ENCODE results near the gene ALKBH7. TPM values are rescaled to one million over a fixed set of nuclear protein-coding genes. Genes with fewer than 3 reads are reported as not detected.

Gene ALKBH7
- polyA plus RNA-seq, 3 donors = 20.9 to 109 (median 86.0) TPM

DNA sequence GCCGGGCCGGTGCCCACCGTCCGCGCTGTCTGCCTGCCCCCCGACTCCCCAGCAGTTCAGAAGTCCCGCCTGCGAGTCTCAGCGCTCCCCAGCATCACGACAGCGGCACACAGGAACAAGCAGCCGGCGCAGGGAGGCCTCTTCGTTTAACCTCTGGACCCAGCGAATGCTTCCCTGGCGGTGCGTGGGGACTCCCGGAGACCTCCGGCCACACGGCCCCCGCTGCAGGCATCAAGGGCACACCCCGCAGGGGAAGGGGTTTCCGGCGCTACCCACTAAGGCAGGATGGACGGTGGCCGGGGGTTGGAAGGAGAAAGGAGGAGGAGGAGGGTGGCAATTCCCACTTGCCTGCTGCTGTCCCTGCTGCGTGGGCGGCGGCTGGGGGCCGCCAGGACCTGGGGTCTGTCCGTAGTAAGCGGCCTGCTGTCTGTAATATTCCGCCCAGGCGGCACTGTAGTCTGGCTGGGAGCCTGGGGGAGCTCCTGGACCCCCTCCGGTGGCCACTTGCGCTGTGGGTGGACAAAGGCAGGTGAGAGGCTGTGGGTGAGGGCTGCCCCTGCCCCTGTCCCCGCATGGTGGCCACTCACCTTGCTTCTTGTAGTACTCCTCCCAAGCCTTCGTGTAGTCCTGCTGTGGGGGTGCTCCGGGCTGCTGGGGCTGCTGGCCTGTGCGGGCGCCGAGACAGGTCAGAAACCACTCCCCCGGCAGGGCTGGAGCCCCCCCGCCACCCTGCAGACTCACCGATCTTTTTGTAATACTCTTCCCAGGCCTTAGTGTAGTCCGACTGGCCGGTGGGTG, 42.4 kb downstream of the ALKBH7 start:
- Histone ChIP-seq H3K79me2 (ENCODE audit: insufficient read depth, low read length) (peaks cover 18% of the 10 kb centered on the region), H3K9ac (ENCODE audit: insufficient read depth, low read length, poor library complexity, severe bottlenecking) (no peak overlapping the region), H3K4me3 (replicated peaks in 1 of 3; ENCODE audit: low read depth in 2 of 3, low read length in 3 of 3) (no peak overlapping the region), H3K9me3 (replicated peaks in 1 of 2; ENCODE audit: control insufficient read depth in 1 of 2, insufficient read depth in 1 of 2, low read length in 2 of 2) (no peaks in the 10 kb centered on the region), H3K4me2 (replicated peaks; ENCODE audit: extremely low read depth, low read length, poor library complexity, severe bottlenecking) (no peak overlapping the region), H4K20me1 (ENCODE audit: insufficient read depth, low read length) (peaks cover 23% of the 10 kb centered on the region), H3K4me1 (ENCODE audit: control insufficient read depth in 1 of 2, insufficient read depth in 2 of 2, low read length in 2 of 2) (no peaks in the 10 kb centered on the region), H3K36me3 (replicated peaks in 1 of 2; ENCODE audit: control insufficient read depth in 1 of 2, insufficient read depth in 2 of 2, low read length in 2 of 2) (peaks cover 62 to 65% of the 10 kb centered on the region in 2 donors), H3K27me3 (ENCODE audit: control insufficient read depth in 2 of 2, insufficient read depth in 2 of 2, low read length in 2 of 2) (no peaks in the 10 kb centered on the region), H2AFZ (ENCODE audit: insufficient read depth, low read depth, low read length, poor library complexity, severe bottlenecking) (no peak overlapping the region), H3K27ac (ENCODE audit: low read depth in 1 of 2, low read length in 2 of 2) (no peak overlapping the region)
- DNase-seq = no peak
- TF ChIP-seq, protein P1, sequence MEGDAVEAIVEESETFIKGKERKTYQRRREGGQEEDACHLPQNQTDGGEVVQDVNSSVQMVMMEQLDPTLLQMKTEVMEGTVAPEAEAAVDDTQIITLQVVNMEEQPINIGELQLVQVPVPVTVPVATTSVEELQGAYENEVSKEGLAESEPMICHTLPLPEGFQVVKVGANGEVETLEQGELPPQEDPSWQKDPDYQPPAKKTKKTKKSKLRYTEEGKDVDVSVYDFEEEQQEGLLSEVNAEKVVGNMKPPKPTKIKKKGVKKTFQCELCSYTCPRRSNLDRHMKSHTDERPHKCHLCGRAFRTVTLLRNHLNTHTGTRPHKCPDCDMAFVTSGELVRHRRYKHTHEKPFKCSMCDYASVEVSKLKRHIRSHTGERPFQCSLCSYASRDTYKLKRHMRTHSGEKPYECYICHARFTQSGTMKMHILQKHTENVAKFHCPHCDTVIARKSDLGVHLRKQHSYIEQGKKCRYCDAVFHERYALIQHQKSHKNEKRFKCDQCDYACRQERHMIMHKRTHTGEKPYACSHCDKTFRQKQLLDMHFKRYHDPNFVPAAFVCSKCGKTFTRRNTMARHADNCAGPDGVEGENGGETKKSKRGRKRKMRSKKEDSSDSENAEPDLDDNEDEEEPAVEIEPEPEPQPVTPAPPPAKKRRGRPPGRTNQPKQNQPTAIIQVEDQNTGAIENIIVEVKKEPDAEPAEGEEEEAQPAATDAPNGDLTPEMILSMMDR (IDR thresholded peaks at IDR 0.05) = no peak
- WGBS (ENCODE audit: insufficient coverage) = 97% methylated on average over 41 of the region's 47 CpGs
- Mint-ChIP-seq H3K4me1 (no peaks in the 10 kb centered on the region), H3K36me3 (peaks cover 61 to 70% of the 10 kb centered on the region in 2 donors), H3K9me3 (peaks cover 0 to 3% (median 0%) of the 10 kb centered on the region in 7 donors), H3K27ac (no peak overlapping the region), H3K27me3 (ENCODE audit: low read depth in 3 of 3) (peaks cover 0 to 2% (median 1%) of the 10 kb centered on the region in 3 donors), H3K4me3 (no peak overlapping the region)
- intact Hi-C loops (cut with micrococcal nuclease) = no loop called here

DNA sequence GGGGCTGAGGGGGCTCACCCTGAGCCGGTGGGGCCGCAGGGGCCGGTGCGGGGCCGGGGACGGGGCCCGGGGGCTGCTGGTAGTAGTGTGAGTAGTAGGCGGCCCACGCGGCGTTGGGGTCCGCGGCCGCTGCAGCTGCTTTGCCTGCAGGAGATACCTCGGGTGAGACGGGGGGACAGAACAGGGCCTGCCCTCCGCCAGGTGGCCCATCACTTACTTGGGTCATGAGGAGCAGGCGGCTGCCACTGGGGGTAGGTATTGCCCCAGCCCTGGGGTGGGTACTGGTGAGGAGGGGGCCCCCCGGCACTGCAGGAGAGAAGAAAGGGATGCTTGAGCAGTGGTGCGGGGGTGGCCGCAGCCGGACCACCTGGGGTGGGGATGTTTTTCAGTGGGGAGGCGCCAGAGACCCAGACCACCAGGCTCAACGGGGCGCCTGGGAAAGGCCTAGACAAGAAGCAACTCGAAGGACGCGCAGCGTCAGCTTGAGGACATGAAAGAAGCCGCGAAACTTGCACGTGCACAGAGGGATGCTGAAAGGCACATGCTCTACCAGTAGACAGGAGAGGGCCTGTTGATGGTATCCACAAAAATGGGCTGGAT, 43.1 kb downstream of the ALKBH7 start:
- H3K9me3 Mint-ChIP-seq = peaks cover 0 to 3% (median 0%) of the 10 kb centered on the region in 7 donors
- DNase-seq = no peak
- H3K27ac ChIP-seq (ENCODE audit: low read depth in 1 of 2, low read length in 2 of 2) = no peak overlapping the region
- no peaks in the 10 kb centered on the region for H3K27me3 ChIP-seq (ENCODE audit: control insufficient read depth in 2 of 2, insufficient read depth in 2 of 2, low read length in 2 of 2)
- peaks cover 0 to 2% (median 1%) of the 10 kb centered on the region in 3 donors for H3K27me3 Mint-ChIP-seq (ENCODE audit: low read depth in 3 of 3)
- no peak overlapping the region for H3K4me3 ChIP-seq (replicated peaks in 1 of 3; ENCODE audit: low read depth in 2 of 3, low read length in 3 of 3)
- no peak overlapping the region for H3K9ac ChIP-seq (ENCODE audit: insufficient read depth, low read length, poor library complexity, severe bottlenecking)
- 97% methylated on average over 32 of the region's 32 CpGs for WGBS (ENCODE audit: insufficient coverage)
- H4K20me1 ChIP-seq (ENCODE audit: insufficient read depth, low read length) = peaks cover 30% of the 10 kb centered on the region
- peaks cover 69 to 72% of the 10 kb centered on the region in 2 donors for H3K36me3 ChIP-seq (replicated peaks in 1 of 2; ENCODE audit: control insufficient read depth in 1 of 2, insufficient read depth in 2 of 2, low read length in 2 of 2)
- no peaks in the 10 kb centered on the region for H3K9me3 ChIP-seq (replicated peaks in 1 of 2; ENCODE audit: control insufficient read depth in 1 of 2, insufficient read depth in 1 of 2, low read length in 2 of 2)
- H3K36me3 Mint-ChIP-seq = peaks cover 68 to 77% of the 10 kb centered on the region in 2 donors
- no peak overlapping the region for H3K4me2 ChIP-seq (replicated peaks; ENCODE audit: extremely low read depth, low read length, poor library complexity, severe bottlenecking)
- intact Hi-C loops (cut with micrococcal nuclease) = no loop called here
- no peak overlapping the region for H2AFZ ChIP-seq (ENCODE audit: insufficient read depth, low read depth, low read length, poor library complexity, severe bottlenecking)
- TF ChIP-seq, protein P1 (IDR thresholded peaks at IDR 0.05) = no peak
- H3K4me1 Mint-ChIP-seq = no peaks in the 10 kb centered on the region
- H3K27ac Mint-ChIP-seq = no peak overlapping the region
- H3K4me1 ChIP-seq (ENCODE audit: control insufficient read depth in 1 of 2, insufficient read depth in 2 of 2, low read length in 2 of 2) = no peaks in the 10 kb centered on the region
- no peak overlapping the region for H3K4me3 Mint-ChIP-seq
- peaks cover 25% of the 10 kb centered on the region for H3K79me2 ChIP-seq (ENCODE audit: insufficient read depth, low read length)

Measured in CD14-positive monocyte (primary cell).